KMS-11 (cell line): ENCODE data around the gene MTAP.
"Not testable (repeated sequence)": the region's sequence is repeated elsewhere in the genome, so short reads cannot be mapped to it uniquely, and the experiment has no call there.

Experiments
- H2AFZ ChIP-seq: fragments of 200-600 bp; sonication (generic); 2 replicates; pipeline ENCODE4 v1.6.1; 2016; ENCODE audit warnings: antibody characterized with exemption, mixed run types, low read depth
- H3K27ac ChIP-seq: fragments of 200-600 bp; sonication (generic); 2 replicates; pipeline ENCODE4 v1.6.1; 2016; ENCODE audit warnings: mild to moderate bottlenecking, mixed run types
- H3K27me3 ChIP-seq: fragments of 200-600 bp; sonication (generic); 2 replicates; pipeline ENCODE4 v1.6.1; 2017; ENCODE audit warnings: mild to moderate bottlenecking, low read depth, mixed run types, moderate library complexity; ENCODE audit not compliant: insufficient read depth
- H3K36me3 ChIP-seq: fragments of 200-600 bp; sonication (generic); 2 replicates; pipeline ENCODE4 v1.6.1; 2017; ENCODE audit warnings: mild to moderate bottlenecking, mixed run types; ENCODE audit not compliant: insufficient read depth
- H3K4me1 ChIP-seq: fragments of 200-600 bp; sonication (generic); 2 replicates; pipeline ENCODE4 v1.6.1; 2016; ENCODE audit warnings: mild to moderate bottlenecking, low read depth, mixed run types; ENCODE audit not compliant: poor library complexity, severe bottlenecking
- H3K4me2 ChIP-seq: fragments of 200-600 bp; sonication (generic); 2 replicates; pipeline ENCODE4 v1.7.0; 2016; ENCODE audit warnings: mild to moderate bottlenecking, mixed run types
- H3K4me3 ChIP-seq: fragments of 200-600 bp; sonication (generic); IDR thresholded peaks from 2 replicates; pipeline ENCODE4 v1.6.1; 2017; ENCODE audit warnings: low read depth, low read length, mixed read lengths; ENCODE audit not compliant: insufficient read depth
- H3K79me2 ChIP-seq: fragments of 200-600 bp; sonication (generic); 2 replicates; pipeline ENCODE4 v1.6.1; 2016; ENCODE audit warnings: low read depth, mixed run types; ENCODE audit not compliant: insufficient read depth
- H3K9ac ChIP-seq: fragments of 200-600 bp; sonication (generic); 2 replicates; pipeline ENCODE4 v1.6.1; 2016; ENCODE audit warnings: mild to moderate bottlenecking, mixed run types
- H4K20me1 ChIP-seq: fragments of 200-600 bp; sonication (generic); 2 replicates; pipeline ENCODE4 v1.6.1; 2016; ENCODE audit warnings: mild to moderate bottlenecking, mixed run types; ENCODE audit not compliant: insufficient read depth
- TF ChIP-seq, protein P1 (sequence below): fragments of 200-600 bp; sonication (generic); conservative IDR thresholded peaks from 2 replicates; pipeline ENCODE4 v1.6.1; 2017; ENCODE audit warnings: low read depth, mild to moderate bottlenecking, antibody characterized with exemption, low read length, moderate library complexity, mixed read lengths

MTAP gene

DNA sequence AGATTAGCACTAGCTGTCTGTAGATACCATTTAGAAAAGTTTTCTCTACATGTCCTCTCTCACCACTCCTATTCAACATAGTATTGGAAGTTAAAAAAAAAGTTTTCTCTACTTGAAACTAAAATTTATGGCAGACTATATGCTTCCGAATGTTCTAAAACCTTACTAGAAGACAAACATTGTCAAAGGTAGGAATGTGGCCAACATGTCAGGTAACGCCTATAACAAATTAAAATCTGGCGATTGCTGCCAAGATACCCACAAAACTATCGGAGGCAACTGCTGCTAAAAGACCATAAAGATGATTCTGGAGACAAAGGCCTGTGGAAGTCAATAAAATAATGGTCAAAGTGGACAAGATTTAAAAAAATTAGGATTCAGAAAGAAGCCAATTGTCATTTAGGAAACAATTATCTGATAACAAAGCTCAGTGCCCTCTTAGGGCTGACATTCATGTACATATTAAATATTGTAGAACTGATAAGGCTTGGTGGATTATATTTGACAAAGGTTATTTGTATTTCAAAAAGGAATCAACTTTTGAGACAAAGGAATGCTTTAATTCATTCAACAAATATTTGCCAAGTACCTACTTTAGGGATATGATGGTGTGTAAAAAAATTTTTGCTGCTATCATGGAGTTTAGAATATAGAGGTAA is 139.0 kb downstream of the MTAP start:
- TF ChIP-seq, protein P1, sequence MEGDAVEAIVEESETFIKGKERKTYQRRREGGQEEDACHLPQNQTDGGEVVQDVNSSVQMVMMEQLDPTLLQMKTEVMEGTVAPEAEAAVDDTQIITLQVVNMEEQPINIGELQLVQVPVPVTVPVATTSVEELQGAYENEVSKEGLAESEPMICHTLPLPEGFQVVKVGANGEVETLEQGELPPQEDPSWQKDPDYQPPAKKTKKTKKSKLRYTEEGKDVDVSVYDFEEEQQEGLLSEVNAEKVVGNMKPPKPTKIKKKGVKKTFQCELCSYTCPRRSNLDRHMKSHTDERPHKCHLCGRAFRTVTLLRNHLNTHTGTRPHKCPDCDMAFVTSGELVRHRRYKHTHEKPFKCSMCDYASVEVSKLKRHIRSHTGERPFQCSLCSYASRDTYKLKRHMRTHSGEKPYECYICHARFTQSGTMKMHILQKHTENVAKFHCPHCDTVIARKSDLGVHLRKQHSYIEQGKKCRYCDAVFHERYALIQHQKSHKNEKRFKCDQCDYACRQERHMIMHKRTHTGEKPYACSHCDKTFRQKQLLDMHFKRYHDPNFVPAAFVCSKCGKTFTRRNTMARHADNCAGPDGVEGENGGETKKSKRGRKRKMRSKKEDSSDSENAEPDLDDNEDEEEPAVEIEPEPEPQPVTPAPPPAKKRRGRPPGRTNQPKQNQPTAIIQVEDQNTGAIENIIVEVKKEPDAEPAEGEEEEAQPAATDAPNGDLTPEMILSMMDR = no peak
- no peaks in the 10 kb centered on the region for H3K36me3 ChIP-seq
- no peak overlapping the region for H3K4me2 ChIP-seq
- no peak overlapping the region for H3K27ac ChIP-seq
- no peaks in the 10 kb centered on the region for H3K4me1 ChIP-seq
- H2AFZ ChIP-seq = no peak overlapping the region
- H3K79me2 ChIP-seq = no peaks in the 10 kb centered on the region
- no peak overlapping the region for H3K4me3 ChIP-seq
- no peaks in the 10 kb centered on the region for H4K20me1 ChIP-seq
- no peaks in the 10 kb centered on the region for H3K27me3 ChIP-seq
- no peak overlapping the region for H3K9ac ChIP-seq

DNA sequence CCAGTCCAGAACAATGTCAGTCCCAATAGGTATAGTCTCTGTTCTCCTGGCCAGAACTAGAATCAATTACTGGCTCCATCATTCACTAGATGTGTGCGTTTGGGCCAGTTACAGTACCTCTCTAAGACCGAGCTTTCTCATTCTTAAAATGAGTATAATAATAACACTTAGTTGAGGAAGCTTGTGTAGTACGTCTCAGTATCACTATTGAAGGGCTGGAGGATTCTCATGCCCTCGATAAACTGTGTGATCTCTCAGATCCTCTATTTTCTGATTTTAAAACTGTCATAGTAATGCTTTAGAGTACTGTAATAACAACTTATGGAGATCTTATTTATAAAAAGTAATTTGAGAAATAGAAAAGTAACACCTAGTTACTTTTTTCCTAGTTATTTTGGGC is 141.0 kb downstream of the MTAP start:
- Histone ChIP-seq H3K4me1 (no peaks in the 10 kb centered on the region), H3K27me3 (no peaks in the 10 kb centered on the region), H3K4me2 (no peak overlapping the region), H3K4me3 (no peak overlapping the region), H4K20me1 (no peaks in the 10 kb centered on the region), H3K36me3 (no peaks in the 10 kb centered on the region), H3K79me2 (no peaks in the 10 kb centered on the region), H3K9ac (no peak overlapping the region), H3K27ac (no peak overlapping the region), H2AFZ (no peak overlapping the region)
- TF ChIP-seq, protein P1 = no peak

DNA sequence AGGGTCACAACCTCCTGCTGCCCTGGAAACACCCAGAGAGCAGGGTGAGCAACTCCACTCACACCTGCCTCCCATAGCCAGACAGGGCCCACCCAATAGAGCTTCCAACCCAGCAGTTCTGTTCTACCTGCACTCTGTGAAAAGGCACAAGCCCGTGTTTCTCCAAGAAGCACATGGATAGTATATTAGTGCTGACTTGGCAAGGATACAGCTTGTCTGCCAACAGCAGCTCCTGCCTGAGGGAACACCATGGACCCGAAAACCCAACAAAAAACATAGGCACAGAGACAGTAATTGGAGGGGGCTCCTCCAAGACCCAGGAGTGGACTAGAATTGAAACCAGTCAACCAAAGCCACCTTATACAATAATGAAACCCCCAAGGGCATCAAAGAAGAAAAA is 143.2 kb downstream of the MTAP start:
- TF ChIP-seq, protein P1 = no peak
- Histone ChIP-seq H3K36me3 (no peaks in the 10 kb centered on the region), H3K4me2 (no peak overlapping the region), H3K79me2 (no peaks in the 10 kb centered on the region), H3K4me1 (no peaks in the 10 kb centered on the region), H3K4me3 (no peak overlapping the region), H3K27me3 (no peaks in the 10 kb centered on the region), H3K27ac (no peak overlapping the region), H4K20me1 (no peaks in the 10 kb centered on the region), H2AFZ (no peak overlapping the region), H3K9ac (no peak overlapping the region)

DNA sequence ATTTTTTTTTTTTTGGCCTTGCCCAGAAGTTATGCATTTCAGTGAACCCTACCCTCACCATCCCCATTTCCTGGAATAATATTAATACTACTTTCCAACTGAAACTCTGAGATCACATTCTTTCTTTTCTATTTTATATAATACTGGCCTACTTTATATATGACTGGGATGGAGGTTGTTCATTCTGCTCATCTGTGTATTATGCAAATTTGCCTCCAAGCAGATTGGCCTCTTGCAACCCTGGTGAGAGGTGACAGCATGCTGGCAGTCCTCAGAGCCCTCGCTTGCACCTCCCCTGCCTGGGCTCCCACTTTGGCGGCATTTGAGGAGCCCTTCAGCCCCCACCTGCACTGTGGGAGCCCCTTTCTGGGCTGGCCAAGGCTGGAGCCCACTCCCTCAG is 156.4 kb downstream of the MTAP start:
- Histone ChIP-seq H3K27ac (no peak overlapping the region), H4K20me1 (no peaks in the 10 kb centered on the region), H3K27me3 (no peaks in the 10 kb centered on the region), H3K9ac (no peak overlapping the region), H2AFZ (no peak overlapping the region), H3K4me2 (no peak overlapping the region), H3K4me1 (peaks cover 3% of the 10 kb centered on the region), H3K36me3 (no peaks in the 10 kb centered on the region), H3K4me3 (no peak overlapping the region), H3K79me2 (no peaks in the 10 kb centered on the region)
- TF ChIP-seq, protein P1 = no peak

DNA sequence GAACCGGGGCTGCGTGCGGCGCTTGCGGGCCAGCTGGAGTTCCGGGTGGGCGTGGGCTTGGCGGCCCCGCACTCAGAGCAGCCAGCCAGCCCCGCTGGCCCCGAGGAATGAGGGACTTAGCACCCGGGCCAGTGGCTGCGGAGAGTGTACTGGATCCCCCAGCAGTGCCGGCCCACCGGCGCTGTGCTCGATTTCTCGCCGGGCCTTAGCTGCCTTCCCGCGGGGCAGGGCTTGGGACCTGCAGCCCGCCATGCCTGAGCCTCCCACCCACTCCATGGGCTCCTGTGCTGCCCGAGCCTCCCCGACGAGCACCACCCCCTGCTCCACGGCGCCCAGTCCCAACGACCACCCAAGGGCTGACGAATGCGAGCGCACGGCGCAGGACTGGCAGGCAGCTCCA is 156.8 kb downstream of the MTAP start:
- not testable (repeated sequence) for H3K9ac ChIP-seq, H3K27me3 ChIP-seq, H3K4me2 ChIP-seq, H3K4me1 ChIP-seq, H2AFZ ChIP-seq, H3K79me2 ChIP-seq, H3K36me3 ChIP-seq, H4K20me1 ChIP-seq, H3K4me3 ChIP-seq, H3K27ac ChIP-seq
